Thyroid gland (tissue), 4 donors: ENCODE measurements around the gene BAIAP3. TPM values are rescaled to one million over a fixed set of nuclear protein-coding genes. Genes with fewer than 3 reads are reported as not detected.
A peak's percentile ranks its signal among the peaks of the same experiment; 100 is the strongest.

ENCODE experiments used
- DNase-seq, 2 donors: peaks; one replicate each; pipeline ENCODE4 v3.0.0-alpha.2; 2019
- H3K27ac ChIP-seq, 3 donors: fragments of 200-600 bp; sonication (generic); 1 replicate in 2 of 3; 2 replicates in 1 of 3; pipeline ENCODE4 v1.5.1; 2016 to 2019; ENCODE audit warnings: mild to moderate bottlenecking in 1 of 3, moderate library complexity in 1 of 3
- H3K27me3 ChIP-seq: fragments of 200-600 bp; sonication (generic); one replicate; pipeline ENCODE4 v1.5.1; 2019
- H3K36me3 ChIP-seq, 2 donors: fragments of 200-600 bp; sonication (generic); one replicate each; pipeline ENCODE4 v1.5.1; 2016 to 2019
- H3K4me1 ChIP-seq, 2 donors: fragments of 200-600 bp; sonication (generic); one replicate each; pipeline ENCODE4 v1.5.1; 2017 to 2019
- H3K4me3 ChIP-seq, 3 donors: fragments of 200-600 bp; sonication (generic); replicated peaks in 1 of 3; 1 replicate in 2 of 3; 2 replicates in 1 of 3; pipeline ENCODE4 v1.5.1; 2016; ENCODE audit warnings: mild to moderate bottlenecking in 1 of 3
- H3K9me3 ChIP-seq: fragments of 200-600 bp; sonication (generic); one replicate; pipeline ENCODE4 v1.5.1; 2017
- POLR2A ChIP-seq, 2 donors: fragments of 450-650 bp; IDR thresholded peaks; one replicate each; pipeline ENCODE4 v1.6.1; 2017; ENCODE audit warnings: antibody characterized with exemption in 2 of 2, mild to moderate bottlenecking in 2 of 2, moderate library complexity in 1 of 2
- WGBS, 2 donors: methylation state at CpG; one replicate each; pipeline ENCODE4 v1.1.5; 2017; 5-methylcytosine and 5-hydroxymethylcytosine counted together
- intact Hi-C: fragments of 100-400 bp; cut with DNase I; formaldehyde crosslinking; loops from one replicate; pipeline ENCODE4 v1.15.1; 2023
- total RNA-seq, 4 donors: library from RNA; depleted of rRNA; stranded (reverse); fragments of >200 nt; gene quantifications; one replicate each; pipeline ENCODE4 v1.2.3, GENCODE V29; 2016
- TF ChIP-seq, protein P1 (sequence below), 6 experiments: fragments of 200-600 bp in 3 of 6; fragments of 450-650 bp in 3 of 6; sonication (generic) in 3 of 6; IDR thresholded peaks; one replicate each; pipeline ENCODE4 v1.5.1; 2016 to 2019; ENCODE audit warnings: antibody characterized with exemption in 6 of 6, mild to moderate bottlenecking in 2 of 6, inconsistent platforms in 1 of 6, moderate library complexity in 1 of 6

Gene BAIAP3
- total RNA-seq, 4 donors from 2014 or later = 0.45 to 3.0 (median 1.6) TPM

DNA sequence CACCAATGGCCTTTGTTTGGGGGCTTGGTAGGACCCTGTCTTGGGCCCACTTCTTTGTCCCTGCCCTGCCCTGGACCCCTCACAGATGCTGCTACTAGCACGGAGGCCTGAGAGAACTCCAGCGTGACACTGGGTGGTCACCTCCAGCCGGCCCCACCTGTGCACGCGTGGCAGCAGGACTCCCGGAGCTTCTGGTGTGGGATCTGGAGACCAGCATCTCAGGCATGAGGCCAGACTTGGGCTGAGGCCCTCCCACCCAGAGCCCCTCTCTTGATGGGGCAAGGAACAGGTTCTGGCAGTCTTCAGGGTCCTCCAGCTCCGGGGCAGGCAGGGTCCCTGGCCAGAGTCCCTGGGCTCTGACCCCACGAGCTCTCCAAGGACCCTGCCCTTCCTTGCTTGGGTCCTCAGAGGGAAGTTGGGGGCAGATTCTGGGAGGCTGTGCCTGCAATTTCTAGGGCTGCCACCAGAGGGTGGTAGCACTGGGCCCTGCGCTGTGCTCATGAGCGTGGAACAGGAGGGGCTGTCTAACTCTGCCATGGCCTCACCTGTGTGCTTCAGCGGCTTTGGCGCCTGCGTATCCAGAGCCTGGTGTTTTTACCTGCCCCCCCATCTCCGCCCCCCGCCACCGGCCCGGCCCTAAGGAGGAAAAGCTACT lies 3.1 kb upstream of the BAIAP3 start:
- TF ChIP-seq POLR2A (IDR thresholded peaks at IDR 0.05) = no peak
- TF ChIP-seq, protein P1, sequence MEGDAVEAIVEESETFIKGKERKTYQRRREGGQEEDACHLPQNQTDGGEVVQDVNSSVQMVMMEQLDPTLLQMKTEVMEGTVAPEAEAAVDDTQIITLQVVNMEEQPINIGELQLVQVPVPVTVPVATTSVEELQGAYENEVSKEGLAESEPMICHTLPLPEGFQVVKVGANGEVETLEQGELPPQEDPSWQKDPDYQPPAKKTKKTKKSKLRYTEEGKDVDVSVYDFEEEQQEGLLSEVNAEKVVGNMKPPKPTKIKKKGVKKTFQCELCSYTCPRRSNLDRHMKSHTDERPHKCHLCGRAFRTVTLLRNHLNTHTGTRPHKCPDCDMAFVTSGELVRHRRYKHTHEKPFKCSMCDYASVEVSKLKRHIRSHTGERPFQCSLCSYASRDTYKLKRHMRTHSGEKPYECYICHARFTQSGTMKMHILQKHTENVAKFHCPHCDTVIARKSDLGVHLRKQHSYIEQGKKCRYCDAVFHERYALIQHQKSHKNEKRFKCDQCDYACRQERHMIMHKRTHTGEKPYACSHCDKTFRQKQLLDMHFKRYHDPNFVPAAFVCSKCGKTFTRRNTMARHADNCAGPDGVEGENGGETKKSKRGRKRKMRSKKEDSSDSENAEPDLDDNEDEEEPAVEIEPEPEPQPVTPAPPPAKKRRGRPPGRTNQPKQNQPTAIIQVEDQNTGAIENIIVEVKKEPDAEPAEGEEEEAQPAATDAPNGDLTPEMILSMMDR (IDR thresholded peaks at IDR 0.05) = peak in 1 of 6 experiments; percentile 18
- intact Hi-C loops = no loop called here
- Histone ChIP-seq H3K27ac (no peak overlapping the region), H3K36me3 (peaks cover 2 to 4% of the 10 kb centered on the region in 2 donors), H3K27me3 (peaks cover 9% of the 10 kb centered on the region), H3K9me3 (no peaks in the 10 kb centered on the region), H3K4me3 (no peak overlapping the region), H3K4me1 (peaks cover 14 to 35% of the 10 kb centered on the region in 2 donors)
- 55 to 94% methylated on average over 6 to 8 of the region's 17 CpGs for WGBS, 2 donors
- no peak for DNase-seq

DNA sequence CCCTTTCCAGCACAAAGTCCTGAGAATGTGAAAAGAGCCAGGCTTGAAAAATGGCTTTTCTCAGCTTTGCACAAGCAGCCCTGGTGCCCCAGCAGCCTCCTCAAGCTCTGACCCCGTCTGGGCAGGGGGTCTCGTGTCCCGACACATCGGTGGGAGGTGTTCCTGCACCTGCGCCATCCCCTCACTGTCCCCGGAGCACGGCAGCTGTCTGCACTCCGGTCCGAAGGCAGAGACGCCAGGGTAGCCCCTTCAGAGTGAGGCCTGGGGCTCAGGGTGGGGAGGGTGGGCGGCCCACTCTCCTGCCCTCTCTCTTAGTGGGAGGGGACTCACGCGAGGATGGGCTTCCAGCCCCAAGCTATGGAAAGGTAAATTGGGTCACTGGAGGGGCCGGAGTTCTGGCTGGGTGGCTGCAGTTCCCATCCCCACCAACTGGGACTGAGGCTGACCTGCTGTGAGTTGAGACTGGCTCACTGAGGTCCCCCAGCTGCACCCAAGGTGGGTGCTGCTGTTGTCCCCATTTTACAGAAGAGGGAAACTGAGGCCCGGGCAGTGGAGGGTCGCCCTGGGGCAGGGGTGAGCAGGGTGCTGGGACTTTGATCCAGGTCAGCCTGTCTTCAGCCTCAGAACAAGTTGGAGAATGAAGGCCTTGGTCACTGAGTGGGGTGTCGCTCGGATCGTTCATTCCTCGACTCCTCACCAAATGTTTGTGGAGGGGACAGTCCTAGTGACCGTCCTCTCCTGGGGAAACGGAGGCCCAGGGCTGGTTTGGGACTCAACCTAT lies 2.3 kb upstream of the BAIAP3 start:
- H3K27me3 ChIP-seq = peaks cover 9% of the 10 kb centered on the region
- WGBS, 2 donors = 0 to 48% methylated on average over 2 to 17 of the region's 22 CpGs
- intact Hi-C loops = no loop called here
- TF ChIP-seq, protein P1 (IDR thresholded peaks at IDR 0.05) = no peak
- TF ChIP-seq POLR2A (IDR thresholded peaks at IDR 0.05) = no peak
- no peaks in the 10 kb centered on the region for H3K36me3 ChIP-seq
- H3K27ac ChIP-seq = no peak overlapping the region
- no peak for DNase-seq
- peaks cover 14 to 35% of the 10 kb centered on the region in 2 donors for H3K4me1 ChIP-seq
- no peaks in the 10 kb centered on the region for H3K9me3 ChIP-seq
- H3K4me3 ChIP-seq = no peak overlapping the region

DNA sequence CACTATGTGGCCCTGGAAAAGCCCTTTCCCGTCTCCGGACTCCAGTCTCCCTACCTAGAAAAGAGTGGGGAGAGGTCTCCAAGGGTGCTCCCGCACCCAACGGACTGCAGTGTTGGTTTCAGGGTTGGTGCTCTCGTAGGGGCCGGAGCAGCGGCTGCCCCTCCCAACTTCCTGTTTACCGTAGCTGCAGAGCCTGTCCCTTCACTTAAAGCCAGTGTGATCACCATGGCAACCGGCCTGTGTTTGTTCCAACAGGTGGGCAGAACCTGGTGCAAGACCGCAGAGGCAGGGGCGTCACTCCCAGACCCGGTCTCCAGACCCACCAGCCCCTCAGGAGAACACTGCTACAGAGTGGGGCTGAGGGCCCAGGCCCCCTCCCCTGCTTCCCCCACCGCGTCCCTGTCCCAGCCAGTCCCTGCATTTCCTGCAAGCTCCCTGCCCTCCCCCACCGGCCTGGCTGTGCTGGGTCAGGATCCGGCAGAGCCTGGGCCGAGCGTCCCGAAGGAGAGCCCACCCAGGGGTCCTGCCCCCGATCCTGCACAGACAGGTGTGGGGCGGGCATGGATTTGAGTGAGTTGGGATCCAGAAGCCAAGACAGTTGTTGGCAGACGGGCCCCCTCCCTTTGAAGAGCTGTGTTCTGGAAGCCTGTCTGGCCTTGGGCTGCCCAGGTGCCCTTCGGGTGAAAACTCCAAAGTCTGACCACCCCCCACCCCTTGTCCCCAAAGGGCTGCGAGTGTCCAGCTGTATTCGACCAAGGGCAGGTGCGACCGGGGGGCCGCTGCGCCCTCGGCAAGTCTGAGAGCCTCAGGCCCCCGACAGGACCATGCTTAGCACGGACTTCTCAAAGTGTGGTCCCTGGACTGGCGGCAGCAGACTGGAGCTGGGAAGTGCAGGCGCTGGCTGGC lies 1.5 kb upstream of the BAIAP3 start:
- H3K4me1 ChIP-seq = peaks cover 14 to 35% of the 10 kb centered on the region in 2 donors
- H3K27ac ChIP-seq = no peak overlapping the region
- no peaks in the 10 kb centered on the region for H3K36me3 ChIP-seq
- intact Hi-C loops = no loop called here
- TF ChIP-seq, protein P1 (IDR thresholded peaks at IDR 0.05) = no peak
- TF ChIP-seq POLR2A (IDR thresholded peaks at IDR 0.05) = no peak
- 6 to 9% methylated on average over 20 to 28 of the region's 34 CpGs for WGBS, 2 donors
- peak overlapping the region in 1 of 3 donors; percentile 7 for H3K4me3 ChIP-seq
- H3K27me3 ChIP-seq = peaks cover 9% of the 10 kb centered on the region
- no peaks in the 10 kb centered on the region for H3K9me3 ChIP-seq
- peak; percentile 59 to 68 for DNase-seq

DNA sequence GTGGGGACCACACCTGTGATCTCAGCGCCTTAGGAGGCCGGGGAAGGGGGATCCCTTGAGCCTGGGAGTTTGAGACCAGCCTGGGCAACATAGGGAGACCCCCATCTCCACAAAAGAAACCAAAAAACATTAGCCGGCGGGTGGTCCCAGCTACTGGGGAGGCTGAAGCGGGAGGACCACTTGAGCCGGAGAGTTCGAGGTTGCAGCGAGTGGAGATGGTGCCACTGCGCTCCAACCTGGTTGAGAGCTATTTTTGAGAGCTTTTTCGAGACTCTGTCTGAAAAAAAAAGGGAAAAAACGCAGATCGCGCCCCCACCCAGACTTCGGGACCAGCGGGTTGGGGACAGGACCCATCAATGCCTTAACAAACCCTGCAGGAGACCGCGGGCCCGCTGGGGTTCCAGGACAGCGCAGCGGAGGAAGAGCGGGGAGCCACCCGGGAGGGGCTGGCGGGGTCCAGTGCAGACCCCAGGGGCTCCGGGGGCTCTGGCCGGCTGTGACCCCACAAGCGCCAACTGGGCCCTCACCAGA lies 762 bp upstream of the BAIAP3 start:
- TF ChIP-seq POLR2A (IDR thresholded peaks at IDR 0.05) = no peak
- TF ChIP-seq, protein P1 (IDR thresholded peaks at IDR 0.05) = no peak
- peak overlapping the region in 1 of 3 donors; percentile 23 for H3K4me3 ChIP-seq
- H3K4me1 ChIP-seq = peaks cover 14 to 35% of the 10 kb centered on the region in 2 donors
- no peak overlapping the region for H3K27ac ChIP-seq
- WGBS, 2 donors = 4 to 10% methylated on average over 15 to 22 of the region's 26 CpGs
- DNase-seq = no peak
- H3K27me3 ChIP-seq = peaks cover 9% of the 10 kb centered on the region
- H3K36me3 ChIP-seq = no peaks in the 10 kb centered on the region
- intact Hi-C loops = no loop called here
- H3K9me3 ChIP-seq = no peaks in the 10 kb centered on the region
